Measurements from ENCODE around the gene PSMG2. TPM values are rescaled to one million over a fixed set of nuclear protein-coding genes. Genes with fewer than 3 reads are reported as not detected.
A peak's percentile ranks its signal among the peaks of the same experiment; 100 is the strongest.

The PSMG2 gene
- total and polyA plus RNA-seq, 2 of the 13 experiments (the other 11 are each of a cell fraction or from before 2014, with no cell fraction given): 53.4 to 94.8 TPM

DNA sequence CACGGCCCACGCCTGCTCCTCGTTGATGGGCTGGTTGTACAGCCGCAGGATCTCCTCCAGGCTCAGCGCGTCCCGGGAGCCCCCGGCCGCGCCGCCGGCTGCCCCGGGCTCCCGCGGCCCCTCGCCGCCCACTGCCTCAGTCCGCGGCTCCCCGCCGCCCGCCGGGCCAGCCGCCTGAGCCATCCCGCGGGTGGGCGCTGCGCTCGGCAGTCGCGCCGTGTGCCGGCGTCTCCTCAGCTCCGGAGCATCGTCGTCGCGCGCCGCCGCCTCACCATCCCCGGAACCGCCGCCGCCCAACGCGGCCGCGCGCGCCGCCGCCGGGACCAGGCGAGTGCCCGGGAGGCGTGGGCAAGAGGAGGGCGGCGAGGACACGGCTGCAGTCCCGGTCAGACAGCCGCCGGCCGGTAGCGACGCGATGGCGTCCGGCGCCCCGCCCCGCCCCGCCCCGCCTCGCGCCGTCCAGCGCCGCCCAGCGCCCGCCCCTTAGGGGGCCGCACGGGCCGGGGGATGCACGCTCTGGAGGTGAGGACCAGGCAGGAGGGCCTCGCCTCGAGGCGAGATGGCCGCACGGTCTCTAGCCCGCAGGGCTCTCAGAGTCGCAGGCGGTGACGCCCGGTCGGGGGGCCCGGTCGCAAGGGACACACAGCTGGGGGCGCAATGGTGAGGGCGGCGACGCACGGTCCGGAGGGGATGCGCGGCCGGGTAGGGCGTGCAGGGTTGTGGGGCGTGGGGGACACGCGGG, 45.0 kb upstream of the PSMG2 start, which contains the start of gene SPIRE1 (continued):
- TF ChIP-seq, protein P1, sequence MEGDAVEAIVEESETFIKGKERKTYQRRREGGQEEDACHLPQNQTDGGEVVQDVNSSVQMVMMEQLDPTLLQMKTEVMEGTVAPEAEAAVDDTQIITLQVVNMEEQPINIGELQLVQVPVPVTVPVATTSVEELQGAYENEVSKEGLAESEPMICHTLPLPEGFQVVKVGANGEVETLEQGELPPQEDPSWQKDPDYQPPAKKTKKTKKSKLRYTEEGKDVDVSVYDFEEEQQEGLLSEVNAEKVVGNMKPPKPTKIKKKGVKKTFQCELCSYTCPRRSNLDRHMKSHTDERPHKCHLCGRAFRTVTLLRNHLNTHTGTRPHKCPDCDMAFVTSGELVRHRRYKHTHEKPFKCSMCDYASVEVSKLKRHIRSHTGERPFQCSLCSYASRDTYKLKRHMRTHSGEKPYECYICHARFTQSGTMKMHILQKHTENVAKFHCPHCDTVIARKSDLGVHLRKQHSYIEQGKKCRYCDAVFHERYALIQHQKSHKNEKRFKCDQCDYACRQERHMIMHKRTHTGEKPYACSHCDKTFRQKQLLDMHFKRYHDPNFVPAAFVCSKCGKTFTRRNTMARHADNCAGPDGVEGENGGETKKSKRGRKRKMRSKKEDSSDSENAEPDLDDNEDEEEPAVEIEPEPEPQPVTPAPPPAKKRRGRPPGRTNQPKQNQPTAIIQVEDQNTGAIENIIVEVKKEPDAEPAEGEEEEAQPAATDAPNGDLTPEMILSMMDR (CRISPR knock-in tag; IDR thresholded peaks at IDR 0.05): peak; percentile 38
- TF ChIP-seq, protein P2, sequence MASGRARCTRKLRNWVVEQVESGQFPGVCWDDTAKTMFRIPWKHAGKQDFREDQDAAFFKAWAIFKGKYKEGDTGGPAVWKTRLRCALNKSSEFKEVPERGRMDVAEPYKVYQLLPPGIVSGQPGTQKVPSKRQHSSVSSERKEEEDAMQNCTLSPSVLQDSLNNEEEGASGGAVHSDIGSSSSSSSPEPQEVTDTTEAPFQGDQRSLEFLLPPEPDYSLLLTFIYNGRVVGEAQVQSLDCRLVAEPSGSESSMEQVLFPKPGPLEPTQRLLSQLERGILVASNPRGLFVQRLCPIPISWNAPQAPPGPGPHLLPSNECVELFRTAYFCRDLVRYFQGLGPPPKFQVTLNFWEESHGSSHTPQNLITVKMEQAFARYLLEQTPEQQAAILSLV (CRISPR knock-in tag; IDR thresholded peaks at IDR 0.05; ENCODE audit: borderline replicate concordance): peak; percentile 30; the same call in 1 of the 2 replicates
- TF ChIP-seq SAP130 (CRISPR knock-in tag; IDR thresholded peaks at IDR 0.05; ENCODE audit: low read depth) (peak; percentile 68), ZNF709 (CRISPR knock-in tag; IDR thresholded peaks at IDR 0.05) (0 out of 2 replicates have a peak, but pooled peaks have one; percentile 23), ZNF468 (CRISPR knock-in tag; IDR thresholded peaks at IDR 0.05) (0 out of 2 replicates have a peak, but pooled peaks have one; percentile 41), ISL2 (CRISPR knock-in tag; IDR thresholded peaks at IDR 0.05) (no peak), SKI (IDR thresholded peaks at IDR 0.05; ENCODE audit: partially characterized antibody) (peak; percentile 45), MYC (CRISPR knock-in tag; IDR thresholded peaks at IDR 0.05; ENCODE audit: borderline replicate concordance) (peak; percentile 13; the same call in 1 of the 2 replicates), STAG1 (CRISPR knock-in tag; IDR thresholded peaks at IDR 0.05) (0 out of 2 replicates have a peak, but pooled peaks have one; percentile 3), SP5 (CRISPR knock-in tag; IDR thresholded peaks at IDR 0.05; ENCODE audit: borderline replicate concordance, low read depth) (peak; percentile 55; the same call in 1 of the 2 replicates), ZNF446 (CRISPR knock-in tag; IDR thresholded peaks at IDR 0.05) (0 out of 2 replicates have a peak, but pooled peaks have one; percentile 51), POLR2G (IDR thresholded peaks at IDR 0.05; ENCODE audit: low read depth, low read length) (peak; percentile 41; the same call in 1 of the 2 replicates), MAZ (IDR thresholded peaks at IDR 0.05; ENCODE audit: borderline replicate concordance, low read depth, low read length) (no peak), MAZ (CRISPR knock-in tag; IDR thresholded peaks at IDR 0.05; ENCODE audit: low read depth) (peak; percentile 36), RBFOX2 (IDR thresholded peaks at IDR 0.05; ENCODE audit: low read depth, low read length) (peak; percentile 45; the same call in 1 of the 2 replicates), POLR2A (IDR thresholded peaks at IDR 0.05; ENCODE audit: insufficient read depth in 1 of 2, low read depth in 2 of 2, low read length in 2 of 2) (peak in 1 of 2 experiments; percentile 54; a peak in 2 of 4 replicates)
- TF ChIP-seq, protein P3, sequence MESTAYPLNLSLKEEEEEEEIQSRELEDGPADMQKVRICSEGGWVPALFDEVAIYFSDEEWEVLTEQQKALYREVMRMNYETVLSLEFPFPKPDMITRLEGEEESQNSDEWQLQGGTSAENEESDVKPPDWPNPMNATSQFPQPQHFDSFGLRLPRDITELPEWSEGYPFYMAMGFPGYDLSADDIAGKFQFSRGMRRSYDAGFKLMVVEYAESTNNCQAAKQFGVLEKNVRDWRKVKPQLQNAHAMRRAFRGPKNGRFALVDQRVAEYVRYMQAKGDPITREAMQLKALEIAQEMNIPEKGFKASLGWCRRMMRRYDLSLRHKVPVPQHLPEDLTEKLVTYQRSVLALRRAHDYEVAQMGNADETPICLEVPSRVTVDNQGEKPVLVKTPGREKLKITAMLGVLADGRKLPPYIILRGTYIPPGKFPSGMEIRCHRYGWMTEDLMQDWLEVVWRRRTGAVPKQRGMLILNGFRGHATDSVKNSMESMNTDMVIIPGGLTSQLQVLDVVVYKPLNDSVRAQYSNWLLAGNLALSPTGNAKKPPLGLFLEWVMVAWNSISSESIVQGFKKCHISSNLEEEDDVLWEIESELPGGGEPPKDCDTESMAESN (CRISPR knock-in tag; conservative IDR thresholded peaks at IDR 0.05): 0 out of 2 replicates have a peak, but pooled peaks have one; percentile 28
- TF ChIP-seq, protein P4, sequence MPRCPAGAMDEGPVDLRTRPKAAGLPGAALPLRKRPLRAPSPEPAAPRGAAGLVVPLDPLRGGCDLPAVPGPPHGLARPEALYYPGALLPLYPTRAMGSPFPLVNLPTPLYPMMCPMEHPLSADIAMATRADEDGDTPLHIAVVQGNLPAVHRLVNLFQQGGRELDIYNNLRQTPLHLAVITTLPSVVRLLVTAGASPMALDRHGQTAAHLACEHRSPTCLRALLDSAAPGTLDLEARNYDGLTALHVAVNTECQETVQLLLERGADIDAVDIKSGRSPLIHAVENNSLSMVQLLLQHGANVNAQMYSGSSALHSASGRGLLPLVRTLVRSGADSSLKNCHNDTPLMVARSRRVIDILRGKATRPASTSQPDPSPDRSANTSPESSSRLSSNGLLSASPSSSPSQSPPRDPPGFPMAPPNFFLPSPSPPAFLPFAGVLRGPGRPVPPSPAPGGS (CRISPR knock-in tag; IDR thresholded peaks at IDR 0.05): 0 out of 2 replicates have a peak, but pooled peaks have one; percentile 17
- TF ChIP-seq, protein P5, sequence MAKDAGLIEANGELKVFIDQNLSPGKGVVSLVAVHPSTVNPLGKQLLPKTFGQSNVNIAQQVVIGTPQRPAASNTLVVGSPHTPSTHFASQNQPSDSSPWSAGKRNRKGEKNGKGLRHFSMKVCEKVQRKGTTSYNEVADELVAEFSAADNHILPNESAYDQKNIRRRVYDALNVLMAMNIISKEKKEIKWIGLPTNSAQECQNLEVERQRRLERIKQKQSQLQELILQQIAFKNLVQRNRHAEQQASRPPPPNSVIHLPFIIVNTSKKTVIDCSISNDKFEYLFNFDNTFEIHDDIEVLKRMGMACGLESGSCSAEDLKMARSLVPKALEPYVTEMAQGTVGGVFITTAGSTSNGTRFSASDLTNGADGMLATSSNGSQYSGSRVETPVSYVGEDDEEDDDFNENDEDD (CRISPR knock-in tag; IDR thresholded peaks at IDR 0.05; ENCODE audit: borderline replicate concordance): peak; percentile 60; the same call in 1 of the 2 replicates
- TF ChIP-seq, protein P6, sequence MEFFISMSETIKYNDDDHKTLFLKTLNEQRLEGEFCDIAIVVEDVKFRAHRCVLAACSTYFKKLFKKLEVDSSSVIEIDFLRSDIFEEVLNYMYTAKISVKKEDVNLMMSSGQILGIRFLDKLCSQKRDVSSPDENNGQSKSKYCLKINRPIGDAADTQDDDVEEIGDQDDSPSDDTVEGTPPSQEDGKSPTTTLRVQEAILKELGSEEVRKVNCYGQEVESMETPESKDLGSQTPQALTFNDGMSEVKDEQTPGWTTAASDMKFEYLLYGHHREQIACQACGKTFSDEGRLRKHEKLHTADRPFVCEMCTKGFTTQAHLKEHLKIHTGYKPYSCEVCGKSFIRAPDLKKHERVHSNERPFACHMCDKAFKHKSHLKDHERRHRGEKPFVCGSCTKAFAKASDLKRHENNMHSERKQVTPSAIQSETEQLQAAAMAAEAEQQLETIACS (CRISPR knock-in tag; IDR thresholded peaks at IDR 0.05): peak; percentile 76

All from HepG2 (cell line).